GM19452 (cell line): ENCODE results near the gene MSI1.

Experiments
- ATAC-seq: cut with Tn5 transposase; IDR thresholded peaks from one replicate; pipeline ENCODE4 v1.9.1; 2021; ENCODE audit not compliant: unreplicated experiment

The MSI1 gene

DNA sequence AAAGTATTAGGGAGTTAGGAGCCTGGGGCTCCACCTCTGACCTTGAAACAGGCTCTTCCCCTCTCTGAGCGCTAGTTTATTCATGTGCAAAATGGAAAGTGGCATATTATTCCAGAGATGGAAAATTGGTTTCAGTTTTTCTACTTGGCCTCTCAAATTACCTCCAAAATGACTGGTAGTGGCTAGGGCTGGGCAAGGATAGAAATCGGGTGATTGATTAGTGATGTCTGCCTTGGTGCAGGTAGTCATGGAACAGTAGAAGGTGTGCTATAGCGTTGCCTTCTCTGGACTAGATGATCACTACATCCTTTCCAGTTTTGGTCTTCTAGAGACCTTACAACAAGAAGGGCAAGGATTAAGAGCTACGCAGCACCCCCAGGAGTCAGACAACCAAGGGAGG, 8.6 kb upstream of the MSI1 start:
- ATAC-seq, result no peak

DNA sequence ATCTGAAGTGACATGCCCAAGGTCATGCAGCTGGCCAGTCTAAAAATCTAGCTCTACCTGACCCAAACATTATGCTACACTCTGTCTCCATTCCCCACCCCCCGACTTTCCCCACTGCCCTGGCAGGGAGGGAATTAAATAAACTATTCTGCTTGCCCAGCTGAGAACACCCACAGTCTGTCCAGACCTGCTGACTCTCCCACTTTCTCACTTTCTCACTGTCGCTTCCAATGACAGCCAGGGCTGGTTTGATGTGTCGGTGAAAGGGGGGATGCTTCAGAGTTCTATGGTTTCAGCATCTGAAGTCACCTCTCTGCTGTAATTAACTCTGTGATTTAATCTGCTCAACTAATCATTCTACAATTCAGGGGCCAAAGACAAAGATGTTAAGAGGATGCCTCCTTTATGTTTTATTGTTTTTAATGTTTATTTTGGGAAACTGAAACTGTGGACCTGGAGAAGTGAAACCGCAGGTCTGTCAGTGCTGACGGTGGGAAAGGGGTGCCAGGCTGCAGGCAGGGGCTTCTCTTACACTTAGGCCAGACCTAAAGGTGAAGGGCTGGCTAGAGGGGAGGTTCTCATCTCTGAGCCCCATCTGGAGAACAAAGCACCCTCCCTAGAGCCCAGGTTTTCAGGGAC, 8.1 kb upstream of the MSI1 start:
- no peak for ATAC-seq

- ATAC-seq, result no peak
Observed at GRCh38 chr12:120376416-120376815, 7.5 kb upstream of the MSI1 start.

DNA sequence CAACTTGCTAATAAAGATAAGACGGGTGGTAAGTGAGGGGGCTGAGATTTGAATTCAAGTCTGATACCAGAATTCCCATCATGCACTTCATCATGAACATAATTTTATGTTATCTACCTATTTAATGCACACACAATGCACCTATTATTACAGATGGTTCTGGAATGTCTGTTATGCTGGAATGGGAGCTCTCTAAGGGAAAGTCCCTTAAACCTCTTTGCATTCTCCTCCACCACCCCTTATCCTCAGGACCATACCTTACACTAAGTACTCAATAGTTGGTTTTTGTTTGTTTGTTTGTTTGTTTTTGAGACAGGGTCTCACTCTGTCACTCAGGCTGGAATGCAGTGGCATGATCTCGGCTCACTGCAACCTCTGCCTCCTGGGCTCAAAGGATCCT, 7.0 kb upstream of the MSI1 start:
- no peak for ATAC-seq

DNA sequence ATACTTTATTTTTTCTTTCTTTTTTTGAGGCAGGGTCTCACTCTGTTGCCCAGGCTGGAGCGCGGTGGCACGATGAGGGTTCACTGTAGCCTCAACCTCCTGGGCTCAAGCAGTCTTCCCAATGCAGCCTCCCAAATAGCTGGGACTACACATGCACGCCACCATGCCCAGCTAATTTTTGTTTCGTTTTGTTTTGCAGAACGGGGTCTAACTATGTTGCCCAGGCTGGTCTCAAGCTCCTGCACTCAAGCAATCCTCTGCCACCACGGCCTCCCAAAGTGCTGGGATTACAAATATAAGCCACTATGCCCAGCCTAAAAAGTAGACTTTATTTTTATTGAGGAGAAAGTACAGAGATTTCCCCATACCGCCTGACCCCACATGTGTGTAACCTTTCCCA, 4.7 kb upstream of the MSI1 start:
- no peak for ATAC-seq

- ATAC-seq, result no peak
Observed at GRCh38 chr12:120370343-120371243, 1.6 kb upstream of the MSI1 start.

DNA sequence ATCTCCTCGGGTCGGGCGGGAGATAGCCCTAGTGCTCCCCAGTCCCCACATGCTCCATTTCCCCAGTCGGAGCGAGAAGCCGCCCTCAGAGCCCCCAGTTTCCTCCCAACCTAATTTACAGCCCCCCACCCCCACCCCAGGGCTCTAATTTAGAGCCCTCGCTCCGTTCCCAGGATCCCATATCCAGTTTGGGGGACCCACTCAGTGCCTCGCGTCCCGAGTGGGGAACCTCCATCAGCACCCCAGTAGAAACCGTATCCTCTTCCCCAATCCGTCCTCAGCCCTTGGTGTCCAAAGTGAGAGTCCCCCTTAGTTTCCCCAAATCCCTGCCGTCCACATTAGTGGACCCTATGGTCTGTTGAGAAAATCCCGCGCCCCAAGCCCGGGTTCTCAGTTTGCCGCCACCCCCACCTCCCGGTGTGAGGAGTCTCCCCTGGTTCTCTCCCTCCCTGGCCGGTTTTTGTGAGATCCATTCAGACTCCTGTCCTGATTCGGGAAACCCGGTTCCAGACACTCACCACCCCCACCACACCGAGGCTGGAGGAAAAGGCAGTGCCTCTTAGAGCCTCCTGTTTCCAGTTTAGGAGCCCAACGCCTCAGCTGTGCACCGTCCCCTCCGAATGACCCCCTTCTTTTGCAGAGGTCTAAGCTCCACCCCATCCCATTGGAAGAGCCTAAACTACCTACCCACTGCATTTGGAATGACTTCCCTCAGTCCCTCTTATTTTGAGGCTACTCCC, 809 bp upstream of the MSI1 start:
- ATAC-seq, result no peak

GRCh38 chr12:120367924-120368788, 808 bp downstream of the MSI1 start:
- no peak for ATAC-seq

- ATAC-seq, result no peak
Observed at GRCh38 chr12:120367233-120367923, 1.6 kb downstream of the MSI1 start.

- no peak for ATAC-seq
Observed at GRCh38 chr12:120366845-120367232, 2.1 kb downstream of the MSI1 start.

DNA sequence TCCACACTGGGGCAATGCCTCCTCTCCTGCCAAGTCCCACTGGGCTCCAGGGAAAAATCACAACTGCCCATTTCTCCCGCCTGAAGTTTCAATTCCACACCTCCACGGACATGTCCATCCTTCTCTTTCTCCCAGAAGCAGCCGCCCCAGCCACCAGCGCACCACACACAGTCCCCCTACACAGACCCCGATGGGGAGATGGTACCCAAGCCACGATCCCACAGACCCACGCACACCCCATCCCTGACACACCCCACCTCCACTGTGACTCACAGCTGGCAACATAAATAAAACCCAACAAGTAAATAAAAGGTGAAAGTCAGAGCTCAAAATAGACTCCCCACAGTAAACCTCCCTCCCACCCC, 2.6 kb downstream of the MSI1 start:
- ATAC-seq, result no peak

- no peak for ATAC-seq
Observed at GRCh38 chr12:120365675-120366340, 3.2 kb downstream of the MSI1 start.

- ATAC-seq, result no peak
Observed at GRCh38 chr12:120364487-120364886, 4.5 kb downstream of the MSI1 start.

- ATAC-seq, result no peak
Observed at GRCh38 chr12:120363274-120363855, 5.6 kb downstream of the MSI1 start.

GRCh38 chr12:120362516-120363273, 6.3 kb downstream of the MSI1 start:
- ATAC-seq, result no peak

DNA sequence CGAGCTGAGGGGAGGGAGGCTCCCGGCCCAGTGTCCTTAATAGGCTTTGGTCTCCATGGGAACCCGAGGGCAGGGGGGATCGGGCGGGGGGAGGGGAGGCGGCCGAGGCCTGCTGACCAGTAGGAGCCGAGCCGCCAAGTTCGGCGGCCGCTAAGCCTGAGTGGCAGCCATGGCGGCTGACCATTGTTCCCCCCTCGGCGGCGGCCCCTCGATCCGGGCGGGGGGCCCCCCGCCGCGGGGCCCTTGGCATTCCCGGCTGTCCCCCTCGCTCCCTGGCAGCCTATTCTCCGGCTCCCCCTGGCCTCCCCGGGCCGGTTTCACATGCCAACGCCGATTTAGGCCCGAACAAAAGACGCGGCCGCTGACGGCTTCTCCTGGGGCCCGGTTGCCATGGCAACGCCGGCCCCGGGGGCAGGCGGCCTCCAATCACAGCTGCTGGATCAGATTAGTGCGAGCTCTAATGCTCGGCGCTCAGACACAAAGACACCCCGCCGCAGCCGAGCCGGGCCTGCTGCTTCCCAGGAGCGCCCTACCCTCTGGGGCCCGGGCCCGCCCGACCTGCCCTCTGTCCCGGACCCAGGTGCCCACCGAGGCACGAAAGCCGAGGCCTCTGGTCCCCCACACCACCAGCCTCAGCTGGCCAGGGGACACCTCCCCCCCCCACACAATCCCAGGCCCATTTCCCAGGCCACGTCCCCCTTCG, 7.3 kb downstream of the MSI1 start:
- no peak for ATAC-seq

GRCh38 chr12:120359128-120359527, 9.8 kb downstream of the MSI1 start:
- no peak for ATAC-seq
